M059J (cell line): ENCODE measurements around the gene BMPR1A. TPM values are rescaled to one million over a fixed set of nuclear protein-coding genes. Genes with fewer than 3 reads are reported as not detected.
A peak's percentile ranks its signal among the peaks of the same experiment; 100 is the strongest.
"Not testable (repeated sequence)": the region's sequence is repeated elsewhere in the genome, so short reads cannot be mapped to it uniquely, and the experiment has no call there.

Experiments used
- DNase-seq: peaks from one replicate; pipeline ENCODE4 v3.0.0-alpha.2; 2012; ENCODE audit warnings: low read depth
- total RNA-seq: library from RNA; depleted of rRNA; stranded (reverse); fragments of >200 nt; shearing (Covaris generic); gene quantifications from 2 replicates; pipeline ENCODE4 v1.2.3, GENCODE V29; 2014

The BMPR1A gene
- total RNA-seq, 1 experiment from 2014 or later = 29.1 TPM

- DNase-seq = peak; percentile 15
Observed at GRCh38 chr10:86730227-86730626, 26.2 kb upstream of the BMPR1A start.

- DNase-seq = no peak
Observed at GRCh38 chr10:86732771-86733170, 23.6 kb upstream of the BMPR1A start.

DNA sequence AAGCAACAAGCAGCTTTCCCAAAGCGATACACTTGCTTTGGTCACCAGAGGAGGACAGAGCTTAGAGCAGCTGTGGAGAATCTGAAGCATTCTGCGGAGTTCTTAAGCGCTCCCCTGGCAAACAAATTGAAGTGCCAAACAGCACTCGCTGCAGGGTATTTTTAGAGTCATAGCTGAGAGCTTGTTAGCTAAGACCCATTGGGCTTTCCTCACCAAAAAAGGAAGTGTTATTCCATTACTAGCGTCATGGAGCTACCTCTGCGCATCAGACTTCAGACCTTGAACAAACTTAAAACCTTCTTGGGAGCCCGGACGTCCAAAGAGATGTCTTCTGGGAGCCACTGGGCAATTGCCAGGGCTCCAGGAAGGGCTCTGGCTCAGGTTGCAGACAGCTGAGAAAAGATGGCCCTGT lies 23.2 kb upstream of the BMPR1A start:
- no peak for DNase-seq

- DNase-seq = no peak
Observed at GRCh38 chr10:86734207-86734988, 22.0 kb upstream of the BMPR1A start.

DNA sequence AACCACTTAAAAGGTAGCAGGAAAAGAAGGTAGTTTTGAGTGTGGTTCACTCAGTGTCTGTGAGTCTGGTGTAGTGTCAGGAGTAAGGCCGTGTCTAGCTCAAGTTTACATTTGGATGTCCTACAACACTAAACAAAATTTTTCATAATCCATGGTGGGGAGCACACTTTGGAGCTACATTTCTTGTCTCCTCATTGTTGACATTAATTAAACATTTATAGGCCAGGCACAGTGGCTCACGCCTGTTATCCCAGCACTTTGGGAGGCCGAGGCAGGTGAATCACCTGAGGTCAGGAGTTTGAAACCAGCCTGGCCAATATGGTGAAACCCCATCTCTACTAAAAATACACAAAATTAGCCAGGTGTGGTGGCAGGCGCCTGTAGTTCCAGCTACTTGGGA lies 21.1 kb upstream of the BMPR1A start:
- not testable (repeated sequence) for DNase-seq

- no peak for DNase-seq
Observed at GRCh38 chr10:86742230-86742629, 14.2 kb upstream of the BMPR1A start.

GRCh38 chr10:86744067-86744725 lies 12.2 kb upstream of the BMPR1A start:
- no peak for DNase-seq

DNA sequence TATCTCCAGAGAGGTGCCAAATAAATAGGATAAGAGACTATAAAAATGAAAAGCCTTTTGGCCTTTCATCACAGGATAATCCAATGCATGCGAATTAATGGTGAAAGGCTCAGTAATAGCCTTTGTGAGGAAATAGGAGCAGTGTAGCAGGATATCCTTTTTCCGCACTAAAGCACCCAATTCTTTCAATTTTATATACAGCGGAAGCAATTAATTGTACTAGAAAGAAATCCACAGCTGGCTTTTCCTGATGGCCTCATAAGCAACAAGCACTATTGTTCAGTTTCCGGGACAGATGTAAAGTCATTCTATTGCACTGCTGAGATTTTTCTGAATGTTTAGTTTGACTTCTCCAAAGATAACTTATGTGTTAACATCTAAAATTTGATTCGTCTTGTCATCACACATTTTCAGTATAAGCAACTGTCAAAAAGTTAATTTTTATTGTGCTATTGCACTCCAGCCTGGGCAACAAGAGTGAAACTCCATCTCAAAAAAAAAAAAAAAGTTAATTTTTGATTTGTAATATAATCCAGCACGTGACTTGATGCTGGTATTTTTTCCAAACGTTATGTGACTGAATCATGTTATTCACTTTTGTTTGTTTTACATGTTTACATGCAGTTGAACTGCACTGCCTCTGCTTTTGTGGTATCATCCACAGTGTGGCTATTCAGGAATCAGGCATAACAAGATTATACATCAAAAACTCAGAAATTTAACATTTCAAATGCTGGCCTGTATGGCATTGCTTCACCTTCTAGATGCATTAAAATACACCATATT lies 8.4 kb upstream of the BMPR1A start:
- no peak for DNase-seq

GRCh38 chr10:86749854-86750253 lies 6.6 kb upstream of the BMPR1A start:
- no peak for DNase-seq

DNA sequence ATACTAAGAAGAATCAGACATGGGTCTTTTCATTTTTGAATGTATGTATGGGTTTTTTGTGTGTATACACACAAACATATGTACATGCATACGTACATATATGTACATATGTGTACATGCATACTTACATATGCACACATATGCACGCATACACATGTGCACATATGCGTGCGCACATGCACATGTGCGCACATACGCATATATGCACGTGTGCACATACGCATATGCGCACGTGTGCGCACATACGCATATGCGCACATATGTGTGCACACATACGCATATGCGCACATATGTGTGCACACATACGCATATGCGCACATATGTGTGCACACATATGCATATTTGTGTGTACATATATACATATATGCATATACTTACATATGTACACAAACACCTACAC lies 4.9 kb upstream of the BMPR1A start:
- DNase-seq = no peak

DNA sequence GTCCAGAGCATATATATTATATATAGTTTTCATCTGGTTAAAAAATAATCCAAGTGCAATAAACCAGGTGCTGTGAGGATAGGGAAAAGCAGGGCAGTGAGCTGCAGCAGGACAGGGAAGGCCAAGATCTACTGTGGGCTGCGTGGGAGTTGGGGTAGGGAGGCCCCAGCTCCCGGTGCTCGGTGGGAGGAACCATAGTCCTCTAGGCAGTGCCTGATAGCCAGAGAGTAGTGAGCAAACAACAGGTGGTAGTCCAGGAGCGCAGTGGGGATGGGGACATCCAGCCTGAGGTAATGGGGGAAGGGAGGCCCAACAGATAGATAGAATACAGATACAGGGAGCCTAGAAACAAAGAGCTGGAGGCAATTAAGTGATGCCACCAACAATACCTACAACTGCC lies 4.1 kb upstream of the BMPR1A start:
- no peak for DNase-seq

DNA sequence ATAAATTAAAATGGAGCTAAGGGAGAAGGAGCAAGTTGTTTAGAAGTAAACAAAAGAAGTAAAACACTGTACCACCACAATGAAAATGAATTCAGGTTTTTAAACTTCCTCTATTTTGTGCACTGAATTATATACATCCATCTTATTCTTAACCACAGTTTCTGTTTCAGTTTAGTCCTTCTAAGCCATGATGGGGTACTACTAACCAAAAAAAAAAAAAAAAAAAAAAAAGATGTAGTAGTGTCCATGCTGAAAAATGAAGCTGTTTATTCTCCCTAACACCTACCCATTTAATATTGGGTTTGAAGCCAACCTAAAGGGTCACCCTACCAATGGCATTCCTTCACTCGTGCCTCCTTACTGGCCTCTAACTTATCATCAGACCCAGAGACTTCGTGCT lies 3.4 kb upstream of the BMPR1A start:
- DNase-seq = no peak

GRCh38 chr10:86753638-86754434 lies 2.6 kb upstream of the BMPR1A start:
- no peak for DNase-seq

GRCh38 chr10:86755454-86755739 lies 1.0 kb upstream of the BMPR1A start:
- DNase-seq = no peak

DNA sequence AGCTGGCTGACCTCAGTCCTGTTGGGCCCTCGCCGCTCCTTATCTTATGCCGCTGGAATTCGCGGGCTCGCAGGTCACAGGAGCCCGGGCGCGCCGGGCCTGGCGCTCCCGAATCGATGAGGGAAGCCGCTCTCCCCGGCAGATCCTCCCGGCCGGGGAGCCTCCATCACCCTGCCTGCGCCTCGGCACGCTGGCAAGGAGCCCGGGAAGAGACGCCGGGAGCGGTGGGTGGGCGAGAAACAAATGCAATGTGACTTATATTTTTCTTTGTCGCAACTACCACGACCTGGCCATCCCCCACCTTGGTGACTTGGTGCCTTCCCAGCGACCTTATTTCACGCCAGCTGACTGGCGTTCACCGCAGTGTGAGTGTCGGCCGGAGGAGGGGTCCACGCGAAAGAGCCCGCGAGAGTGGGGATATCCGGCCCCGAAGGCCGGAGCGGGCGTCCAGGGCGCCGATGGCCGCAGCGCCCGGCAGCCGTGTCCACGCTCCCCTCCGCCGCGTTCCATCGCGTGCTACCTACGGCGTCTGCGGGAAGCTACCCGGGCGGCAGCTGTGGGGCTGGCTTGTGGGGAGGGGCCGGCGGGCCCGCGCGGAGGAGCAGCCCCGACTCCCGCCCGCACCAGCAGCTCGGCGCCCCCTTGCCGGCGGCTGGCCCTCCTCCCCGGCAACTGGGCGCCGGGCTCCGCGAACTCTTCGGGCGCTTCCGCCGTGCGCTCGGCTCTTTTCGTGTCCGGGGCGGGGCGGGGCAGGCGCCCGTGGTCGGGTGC lies 494 bp upstream of the BMPR1A start:
- peak; percentile 84 for DNase-seq

- DNase-seq = peak; percentile 72
Observed at GRCh38 chr10:86757113-86757972, 924 bp downstream of the BMPR1A start.

- DNase-seq = no peak
Observed at GRCh38 chr10:86758189-86759072, 2.0 kb downstream of the BMPR1A start.

DNA sequence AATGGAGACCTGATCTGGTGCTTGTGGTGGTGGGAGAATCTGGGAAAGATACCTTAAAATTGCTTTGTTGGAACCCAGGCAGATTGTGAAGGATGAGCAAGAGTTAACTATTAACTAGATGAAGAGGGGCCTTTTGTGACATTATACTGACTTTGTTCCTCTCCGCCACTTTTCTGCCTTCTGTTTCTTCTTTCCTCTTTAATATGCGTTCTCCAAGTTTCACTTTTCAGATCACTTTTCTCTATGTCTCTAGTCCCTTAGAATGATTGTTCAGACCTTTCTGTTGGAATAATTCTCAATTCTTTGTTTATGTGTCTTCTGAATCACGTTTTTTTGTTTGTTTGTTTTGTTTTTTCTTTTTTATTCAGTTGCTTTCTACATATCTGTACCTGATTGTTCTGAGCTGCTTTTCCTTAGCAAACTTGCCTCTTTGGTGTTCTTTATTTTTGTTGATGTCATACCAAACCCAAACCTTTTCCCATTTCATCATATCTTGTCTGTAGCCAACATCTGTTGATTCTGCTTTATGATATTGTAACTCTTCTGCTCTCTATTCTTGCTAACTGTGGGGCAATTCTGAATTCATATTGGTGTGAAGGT lies 2.8 kb downstream of the BMPR1A start:
- no peak for DNase-seq

DNA sequence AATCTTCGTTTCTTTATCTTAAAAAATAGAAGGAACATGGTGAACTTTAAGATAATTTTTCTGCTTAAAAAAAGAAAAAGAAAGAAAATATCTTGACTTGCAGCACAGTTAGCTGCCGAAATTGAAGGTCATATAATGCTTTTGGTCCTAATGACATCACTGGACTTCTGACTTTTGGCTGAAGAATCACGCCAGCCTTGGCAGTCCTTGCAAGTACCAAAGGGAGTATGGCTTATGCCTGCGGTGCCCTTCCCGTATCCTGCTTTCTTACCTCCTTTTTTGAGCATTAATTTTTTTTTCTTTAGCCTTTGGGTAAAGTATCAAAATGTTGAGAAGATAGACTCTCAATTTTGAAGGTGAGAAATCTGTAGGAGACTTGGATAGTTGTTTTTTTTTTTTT lies 7.0 kb downstream of the BMPR1A start:
- DNase-seq = no peak
